LoVo (cell line): ENCODE results near the gene FLG2.

ENCODE experiments used
- DNase-seq: peaks from one replicate; pipeline ENCODE4 v3.0.0-alpha.2; 2016; ENCODE audit warnings: low spot score

Gene FLG2

DNA sequence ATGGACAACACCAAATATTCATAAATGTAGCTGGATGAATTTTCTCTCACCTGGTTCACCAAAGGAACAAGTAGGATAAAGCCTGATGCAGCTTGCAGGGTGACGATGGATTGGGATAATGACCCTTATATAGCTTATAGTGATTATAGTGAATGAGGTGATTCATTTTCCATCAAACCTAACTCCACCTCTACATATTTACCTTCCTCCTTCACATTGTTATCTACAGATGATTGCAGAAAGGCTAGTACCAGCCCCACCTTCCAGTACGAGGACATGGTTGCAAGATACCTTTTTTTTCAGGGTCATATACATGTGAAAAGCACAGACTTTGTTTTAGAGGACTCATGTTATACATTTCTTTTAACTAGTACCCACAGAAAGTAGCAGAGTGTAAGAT lies at the start of gene FLG2:
Gene FLG2 (minus strand): TSS at position 101 of the 400 bp plus-strand sequence. CDS start 1,122 bp downstream, outside the sequence.
- DNase-seq, result no peak

DNA sequence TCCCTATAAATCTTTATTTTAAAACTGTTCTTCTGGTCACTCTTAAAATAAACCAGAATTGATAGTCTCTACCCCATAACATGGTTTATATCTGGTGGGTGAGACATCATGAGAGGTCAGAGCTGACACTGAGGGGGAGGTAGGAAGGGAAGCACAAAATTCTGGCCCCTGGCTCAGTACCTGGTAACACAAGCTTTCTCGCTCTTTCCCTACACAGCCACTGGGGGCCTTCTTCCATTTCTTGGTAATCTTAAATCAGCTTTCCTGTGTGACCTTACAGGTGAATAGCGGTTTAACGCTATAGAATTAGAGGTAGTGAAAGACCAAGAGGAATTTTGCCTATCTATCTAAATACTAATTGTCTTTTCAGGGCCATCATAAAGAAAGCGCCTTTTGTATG lies 48.9 kb upstream of the FLG2 start:
- DNase-seq, result no peak

DNA sequence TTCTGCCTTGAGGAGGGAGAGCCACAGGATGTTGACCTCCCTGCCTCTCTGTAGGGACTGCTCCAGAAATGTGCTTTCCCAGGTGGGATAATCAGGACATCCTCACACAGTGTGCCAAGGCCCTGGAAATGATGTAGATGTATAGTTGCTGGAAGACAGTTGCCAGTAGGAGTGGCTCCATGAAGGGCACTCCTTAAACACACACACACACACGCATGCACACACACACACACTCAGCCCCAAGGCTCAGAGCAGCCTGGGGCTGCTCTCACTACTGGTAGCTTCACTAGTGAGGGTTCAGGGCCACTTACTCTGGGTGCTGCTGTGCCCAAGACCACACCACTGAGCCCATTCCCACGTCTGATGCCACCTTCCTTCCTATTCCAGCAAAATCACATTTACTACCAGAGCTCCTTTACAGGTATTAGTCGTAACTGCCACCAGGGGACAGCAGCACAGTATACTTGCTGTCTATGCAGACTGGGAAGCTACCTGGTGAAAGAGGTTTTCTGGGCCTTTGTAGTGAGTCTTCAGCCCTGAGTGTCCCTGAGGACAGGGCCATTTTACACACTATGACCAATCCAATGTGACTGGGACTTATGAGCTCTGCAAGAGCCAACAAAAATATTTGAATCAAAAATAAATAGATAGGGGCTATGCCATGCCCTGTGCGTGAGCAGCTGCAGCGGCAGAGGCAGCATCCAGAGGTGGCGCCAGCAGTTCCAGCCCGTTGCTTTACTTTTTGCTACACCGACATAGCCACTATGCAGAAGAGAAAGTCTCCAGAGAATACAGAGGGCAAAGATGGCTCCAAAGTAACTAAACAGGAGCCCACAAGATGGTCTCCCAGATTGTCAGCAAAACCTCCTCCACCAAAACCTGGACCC lies 39.2 kb upstream of the FLG2 start:
- peak; percentile 27 for DNase-seq

DNA sequence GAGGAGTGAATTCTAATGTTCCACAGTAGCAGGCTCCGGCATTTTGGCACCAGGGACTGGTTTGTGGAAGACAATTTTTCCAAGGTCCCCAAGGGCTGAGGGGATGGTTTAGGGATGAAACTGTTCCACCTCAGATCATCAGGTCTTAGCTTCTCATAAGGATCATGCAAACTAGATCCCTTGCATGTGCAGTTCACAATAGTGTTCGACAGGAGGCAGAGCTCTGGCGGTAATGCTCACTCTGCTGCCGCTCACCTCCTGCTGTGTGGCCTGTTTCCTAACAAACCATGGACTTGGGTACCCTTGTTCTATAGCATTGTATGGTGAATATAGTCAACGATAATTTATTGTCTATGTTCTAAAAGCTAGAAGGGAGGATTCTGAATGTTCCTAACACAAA lies 37.7 kb upstream of the FLG2 start:
- no peak for DNase-seq

DNA sequence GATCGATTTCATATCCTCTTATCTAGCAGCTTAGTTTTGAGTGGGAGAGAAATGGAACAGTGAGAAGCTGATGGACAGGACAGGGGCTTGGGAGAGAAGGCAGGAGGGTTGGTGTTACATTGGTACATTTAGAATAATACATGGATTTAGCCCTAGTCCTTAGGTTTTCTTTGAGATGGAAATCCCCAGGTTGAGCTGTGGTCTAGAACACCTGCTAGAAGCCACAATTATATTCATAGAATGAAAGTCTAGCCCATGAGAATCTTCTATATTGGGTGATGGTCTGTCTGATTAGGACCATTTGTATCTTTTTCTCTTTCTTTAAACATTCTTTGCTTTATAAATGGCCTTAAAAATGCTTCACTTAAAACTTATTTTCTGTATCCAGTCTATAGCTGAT lies 34.3 kb upstream of the FLG2 start:
- no peak for DNase-seq

DNA sequence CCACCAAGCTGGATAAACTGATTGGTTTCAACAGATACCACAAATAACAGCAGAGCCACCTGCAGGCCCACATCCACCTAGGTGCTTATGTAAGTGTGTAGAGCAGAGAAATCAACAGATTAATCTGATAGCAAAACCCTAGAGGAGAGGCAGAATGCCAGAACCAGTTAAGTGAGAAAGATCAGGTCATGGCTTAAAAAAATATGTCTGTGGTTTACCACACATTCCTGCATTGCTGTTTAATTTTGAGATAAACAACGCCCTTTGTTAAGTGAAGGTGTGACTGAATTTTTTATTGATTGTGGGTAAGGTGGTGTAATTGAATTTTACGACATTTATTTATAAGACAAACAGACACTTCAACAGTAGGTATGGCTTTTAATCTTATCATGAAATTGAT lies 33.1 kb upstream of the FLG2 start:
- DNase-seq, result peak; percentile 64

DNA sequence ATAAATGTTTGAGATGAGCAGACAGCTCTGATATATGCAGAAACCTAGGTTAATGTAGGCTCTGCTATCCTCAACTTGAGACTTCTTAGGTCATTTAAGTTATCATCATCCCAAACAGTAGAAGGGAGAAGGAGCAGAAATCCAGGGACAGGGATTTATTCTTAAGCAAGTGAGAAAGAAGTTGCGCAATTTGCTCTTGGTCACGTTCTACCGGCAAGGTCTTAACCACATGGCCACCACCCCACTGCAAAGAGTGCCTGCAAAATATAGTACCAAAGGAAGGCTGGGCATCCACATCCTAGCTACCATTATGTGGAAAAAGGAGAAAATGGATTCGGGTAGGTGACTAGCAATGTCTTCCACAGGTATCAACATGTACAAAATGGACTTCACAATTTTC lies 29.1 kb upstream of the FLG2 start:
- DNase-seq, result no peak

DNA sequence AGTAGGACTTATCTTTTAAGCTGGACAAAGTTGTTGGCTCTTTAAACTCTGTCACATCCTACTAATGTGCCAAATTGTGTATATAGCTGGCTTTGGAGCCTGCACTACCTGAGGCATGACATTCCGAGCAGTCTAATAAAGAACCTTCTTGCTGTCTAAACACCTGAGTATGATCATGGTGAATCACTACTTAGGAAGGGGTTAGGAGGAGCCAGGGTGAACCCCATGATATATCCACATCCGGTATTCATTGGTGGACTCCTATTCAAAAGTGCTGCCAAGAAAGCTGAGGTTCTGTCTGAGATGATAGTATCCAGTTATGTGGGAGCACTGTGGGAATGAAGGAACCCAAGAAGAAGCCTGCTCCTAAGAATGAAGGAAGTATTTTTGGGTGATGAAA lies 27.1 kb upstream of the FLG2 start:
- no peak for DNase-seq

DNA sequence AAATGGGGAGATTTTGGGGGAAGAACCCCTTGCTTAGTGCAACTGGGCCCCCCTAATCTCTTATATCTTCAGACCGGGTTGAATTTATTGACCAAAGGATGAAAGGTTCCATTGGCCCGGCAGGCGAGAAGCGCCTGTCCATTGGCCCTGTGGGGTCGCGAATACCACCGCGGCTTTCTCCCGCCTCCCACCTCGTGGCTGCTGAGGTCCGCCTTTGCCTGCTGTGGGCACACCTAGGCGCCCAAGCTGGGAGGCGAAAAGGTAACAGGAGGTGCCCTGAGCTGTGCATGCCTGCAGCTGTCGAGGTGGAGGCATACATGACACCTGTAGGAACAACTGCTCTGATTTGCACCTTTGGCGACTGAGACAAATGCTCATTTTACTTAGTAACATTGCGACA lies 21.1 kb upstream of the FLG2 start:
- no peak for DNase-seq

DNA sequence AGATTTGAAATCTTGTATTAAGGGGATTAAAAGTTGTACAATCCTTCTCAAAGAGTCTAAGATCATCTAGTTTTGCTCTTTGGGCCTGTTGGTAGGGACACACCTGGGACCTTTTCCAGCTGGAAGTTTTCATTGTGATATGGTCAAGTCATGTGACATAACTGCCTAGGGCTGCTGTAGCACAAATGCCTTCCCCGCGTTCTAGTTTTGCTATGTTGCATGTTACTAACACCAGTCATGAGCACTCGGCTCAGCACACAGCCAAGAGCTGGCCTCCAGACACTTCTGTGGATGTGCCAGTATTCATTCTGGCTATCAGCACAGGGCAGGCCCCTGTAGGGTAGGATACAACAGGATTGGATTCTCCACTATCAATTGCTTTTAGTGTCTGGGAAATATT lies 14.6 kb upstream of the FLG2 start:
- no peak for DNase-seq

DNA sequence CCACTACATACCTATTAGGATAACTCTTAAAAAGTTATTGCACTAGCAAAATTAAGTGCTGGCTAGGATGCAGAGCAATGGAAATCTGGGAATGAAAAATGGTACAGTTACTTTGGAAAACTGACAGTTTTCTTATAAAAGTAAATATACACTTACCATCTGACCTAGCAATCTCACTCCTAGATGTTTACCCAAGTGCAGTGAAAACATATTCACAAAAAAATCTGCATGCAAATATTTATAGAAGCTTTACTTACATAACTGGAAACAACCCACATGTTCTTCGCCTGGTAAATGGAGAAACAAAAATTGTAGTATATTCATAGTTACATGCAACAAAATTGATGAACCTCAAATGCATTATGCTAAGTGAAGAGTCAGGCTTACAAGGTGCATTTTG lies 12.9 kb upstream of the FLG2 start:
- no peak for DNase-seq

DNA sequence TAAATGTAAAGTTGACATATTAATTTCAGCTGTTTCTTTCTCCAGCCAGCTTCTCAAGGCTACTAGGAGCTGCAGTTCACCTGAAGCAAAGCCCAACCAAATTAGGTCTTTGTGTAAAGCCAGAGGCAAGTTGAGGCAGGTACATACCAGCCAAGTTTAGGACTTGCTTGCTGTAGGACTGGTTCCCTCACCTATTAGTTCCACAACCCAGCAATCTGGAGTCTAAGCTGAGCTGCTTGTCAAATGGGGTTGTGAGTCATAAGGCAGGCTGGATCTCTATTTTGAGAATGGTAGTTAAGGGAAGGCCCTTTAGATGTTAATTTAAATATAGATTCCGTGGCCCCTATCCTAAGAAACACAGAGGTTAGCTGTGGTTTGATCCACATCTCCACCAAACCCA lies 7.6 kb upstream of the FLG2 start:
- no peak for DNase-seq

DNA sequence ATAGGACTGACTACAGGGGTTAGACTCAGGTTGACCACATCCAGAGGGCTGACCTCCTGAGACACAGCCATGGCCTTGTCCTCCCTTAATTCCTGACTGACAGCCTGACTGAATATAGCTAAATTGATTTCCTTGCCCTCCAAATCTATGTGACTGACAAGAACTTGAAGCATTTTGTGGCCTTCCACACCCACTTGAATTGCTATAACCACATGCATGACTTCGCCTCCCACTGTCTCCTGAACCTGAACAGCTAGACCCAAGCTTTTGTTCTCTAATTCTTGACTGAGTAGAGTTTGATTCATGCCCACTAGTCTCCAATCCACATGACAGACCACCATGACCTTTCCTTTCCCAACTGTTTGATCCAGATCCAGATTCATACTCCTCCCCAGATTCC lies 3.1 kb downstream of the FLG2 start:
- DNase-seq, result no peak

DNA sequence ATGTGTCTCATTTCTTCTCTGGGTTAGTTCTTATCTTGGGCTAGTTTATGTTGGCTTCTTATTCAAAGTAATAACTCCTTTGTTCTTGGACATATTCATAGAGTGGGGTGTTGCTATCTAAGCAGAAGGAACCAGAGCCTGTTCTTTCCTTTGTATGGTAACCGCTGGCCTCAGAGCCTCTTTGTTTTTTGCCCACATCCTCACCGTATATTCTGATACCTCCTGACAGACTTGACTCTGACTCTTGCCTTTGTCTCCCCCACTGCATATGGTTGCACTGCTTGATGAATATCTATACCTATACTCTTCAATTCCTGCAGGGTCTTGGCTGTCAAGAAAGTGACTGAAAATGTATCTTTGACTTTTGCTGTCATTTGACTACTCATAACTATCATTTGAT lies 10.2 kb downstream of the FLG2 start:
- no peak for DNase-seq

DNA sequence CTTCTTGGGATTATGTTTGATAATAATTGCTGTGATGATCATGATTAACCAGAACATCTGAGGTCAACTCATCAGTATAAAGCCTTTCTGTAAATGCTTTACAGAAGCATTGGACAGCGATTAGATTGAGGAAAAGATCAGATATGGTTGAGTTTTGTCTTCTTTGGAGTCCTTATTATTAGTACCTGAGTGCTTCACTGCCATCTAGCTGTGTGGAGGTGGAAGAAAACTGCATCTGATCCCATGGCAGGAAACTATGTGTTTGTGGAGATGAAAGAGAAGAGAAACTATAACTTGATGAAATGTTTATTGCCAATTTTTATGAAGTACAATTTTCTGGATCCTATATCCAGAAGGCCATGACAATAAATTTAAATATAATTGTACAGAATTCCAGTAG lies 11.4 kb downstream of the FLG2 start:
- peak; percentile 4 for DNase-seq

DNA sequence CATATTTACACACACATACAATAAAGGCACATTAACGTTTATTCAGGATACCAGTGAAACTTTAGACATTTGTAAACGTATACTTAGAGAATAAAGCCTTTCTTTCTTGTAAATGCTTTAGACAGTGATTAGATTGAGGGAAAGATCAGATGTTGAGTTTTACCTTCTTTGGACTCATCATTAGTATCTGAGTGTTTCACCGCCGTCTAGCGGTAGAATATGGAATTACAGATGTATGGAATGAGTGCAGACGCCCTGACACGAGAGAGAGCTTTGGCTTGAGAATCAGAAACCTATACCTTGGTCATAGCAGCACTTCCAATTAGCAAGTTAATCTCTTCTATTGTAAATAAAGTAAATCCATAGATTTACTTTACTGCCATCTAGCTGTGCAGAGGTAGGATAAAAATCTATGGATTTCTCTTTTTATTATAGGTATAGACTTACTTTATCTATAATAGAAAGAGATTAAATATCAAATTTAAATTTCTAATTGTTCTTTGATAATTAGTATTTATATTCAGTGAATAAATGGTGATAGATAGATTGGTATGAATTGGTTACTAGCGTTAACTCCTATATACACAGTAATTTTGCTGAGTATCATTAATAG lies 12.6 kb downstream of the FLG2 start:
- DNase-seq, result peak; percentile 56

DNA sequence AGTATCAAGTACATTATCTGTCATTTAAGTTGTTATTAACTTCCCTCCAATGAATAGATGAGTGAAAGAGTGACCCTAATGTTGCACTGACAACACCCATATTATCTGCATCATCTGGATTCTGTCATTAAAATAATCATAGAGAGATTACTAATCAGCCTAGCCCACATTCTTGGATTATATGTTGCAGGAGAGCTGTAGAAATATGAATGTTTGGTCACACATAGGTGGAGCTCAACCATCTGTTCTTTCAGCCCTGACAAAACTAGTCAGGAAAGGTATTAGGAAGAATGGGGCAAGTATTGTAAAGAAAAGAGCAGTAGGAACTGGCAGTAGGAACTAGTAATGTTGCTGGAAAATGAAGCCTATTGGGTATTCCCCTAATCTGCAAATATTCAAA lies 15.4 kb downstream of the FLG2 start:
- DNase-seq, result no peak

DNA sequence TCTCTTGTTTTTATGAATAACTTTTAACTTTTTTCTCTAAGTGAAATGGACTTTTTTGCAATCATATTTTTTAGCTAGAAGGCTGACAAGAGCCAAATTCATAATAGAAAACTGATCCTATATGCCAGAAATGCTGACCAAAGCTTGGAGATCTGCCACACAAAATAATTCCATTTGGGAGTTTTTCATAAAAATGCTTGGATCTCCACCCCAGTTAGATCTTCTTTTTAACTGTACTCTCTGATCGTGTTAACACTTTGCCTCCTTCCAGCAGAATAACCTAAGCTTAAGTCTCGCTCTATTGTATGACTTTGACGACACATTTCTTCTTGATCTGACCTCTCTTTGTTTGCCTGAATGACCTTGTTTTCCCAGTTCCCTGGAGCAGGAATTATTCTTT lies 16.8 kb downstream of the FLG2 start:
- DNase-seq, result no peak

DNA sequence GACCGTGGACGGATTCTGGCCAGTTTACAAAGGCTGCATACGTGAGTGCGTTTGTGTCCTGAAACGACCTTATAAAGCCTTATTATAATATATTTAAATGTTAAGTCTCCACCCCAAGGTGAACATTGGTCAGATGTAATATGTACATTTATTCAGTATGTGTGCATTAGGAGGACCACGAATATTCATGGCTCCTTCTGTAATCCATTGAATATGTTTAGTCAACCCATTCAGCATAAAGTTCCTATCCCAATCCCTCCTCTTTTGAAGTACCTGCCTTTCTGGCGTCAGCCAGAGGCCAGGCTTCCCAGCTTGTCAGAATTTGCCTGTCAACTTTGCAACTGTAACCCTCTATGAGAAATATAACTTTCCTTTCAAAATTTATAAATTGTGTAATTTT lies 24.4 kb downstream of the FLG2 start:
- DNase-seq, result no peak

DNA sequence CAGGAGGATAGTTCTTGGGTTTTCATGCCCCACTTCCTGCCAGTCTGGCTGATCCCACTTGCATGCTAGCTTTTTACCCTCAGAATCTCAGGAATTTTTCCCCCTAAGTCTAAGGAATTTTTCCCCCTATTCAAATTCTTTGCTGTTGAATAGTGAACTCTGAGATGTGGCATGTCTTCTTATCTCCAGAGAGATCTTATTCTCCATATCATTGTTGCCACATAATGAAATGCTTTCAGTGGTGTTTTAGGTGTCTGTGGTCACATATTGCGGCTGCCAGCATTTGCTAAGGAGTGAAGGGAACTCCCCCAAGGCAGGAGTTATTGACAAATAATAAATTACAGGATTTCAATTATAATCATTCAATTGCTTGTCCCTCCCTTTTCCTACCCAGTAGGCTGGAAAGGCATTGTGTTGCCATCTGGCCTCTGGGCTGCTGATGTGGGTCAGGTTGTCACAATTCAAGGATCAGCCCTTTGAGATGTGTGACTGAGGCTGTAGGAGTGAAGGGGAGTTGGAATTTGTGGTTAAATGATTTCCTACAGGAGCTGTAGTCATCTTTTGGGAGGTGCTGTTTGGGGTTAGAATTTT lies 30.9 kb downstream of the FLG2 start:
- no peak for DNase-seq

DNA sequence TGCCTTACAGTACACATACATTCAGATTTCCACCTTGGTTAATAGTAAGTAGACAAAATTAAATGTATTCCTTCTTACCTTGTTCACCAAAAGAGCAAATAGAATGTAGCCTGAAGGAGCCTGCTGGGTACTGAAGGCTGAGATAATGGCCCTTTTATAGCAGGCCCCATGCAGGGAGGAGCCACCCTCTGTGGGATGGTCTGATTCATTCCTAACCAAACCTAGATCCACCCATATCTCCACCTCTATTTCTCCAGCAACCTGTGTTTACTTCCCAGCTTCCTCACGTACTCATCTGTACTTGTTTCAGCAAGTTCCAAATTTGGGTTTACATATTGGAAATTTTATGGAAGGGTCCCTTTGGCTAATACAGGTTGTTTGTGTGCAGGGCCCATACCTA lies 34.7 kb downstream of the FLG2 start, which contains the start of gene FLG:
Gene FLG (minus strand): TSS at position 129 of the 400 bp plus-strand sequence. CDS start 9,783 bp downstream, outside the sequence.
- DNase-seq, result no peak

DNA sequence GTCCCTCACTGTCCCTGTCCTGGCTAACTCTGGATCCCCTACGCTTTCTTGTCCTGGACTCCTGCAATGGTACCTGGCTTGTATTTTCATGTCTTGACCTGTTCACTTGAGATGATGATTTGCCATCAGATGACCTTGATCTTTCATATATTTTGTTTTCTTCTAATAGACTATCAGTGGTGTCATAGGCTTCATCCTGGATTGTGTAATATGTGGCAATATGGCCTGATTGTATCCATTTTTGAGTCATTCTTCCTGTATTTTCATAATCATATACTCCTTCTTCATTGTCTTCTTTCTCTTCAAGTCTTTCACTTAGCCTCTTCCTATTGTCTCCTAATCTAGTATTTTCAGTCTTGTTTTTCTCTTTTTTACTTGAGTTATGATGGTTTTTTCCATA lies 45.8 kb downstream of the FLG2 start:
- no peak for DNase-seq

DNA sequence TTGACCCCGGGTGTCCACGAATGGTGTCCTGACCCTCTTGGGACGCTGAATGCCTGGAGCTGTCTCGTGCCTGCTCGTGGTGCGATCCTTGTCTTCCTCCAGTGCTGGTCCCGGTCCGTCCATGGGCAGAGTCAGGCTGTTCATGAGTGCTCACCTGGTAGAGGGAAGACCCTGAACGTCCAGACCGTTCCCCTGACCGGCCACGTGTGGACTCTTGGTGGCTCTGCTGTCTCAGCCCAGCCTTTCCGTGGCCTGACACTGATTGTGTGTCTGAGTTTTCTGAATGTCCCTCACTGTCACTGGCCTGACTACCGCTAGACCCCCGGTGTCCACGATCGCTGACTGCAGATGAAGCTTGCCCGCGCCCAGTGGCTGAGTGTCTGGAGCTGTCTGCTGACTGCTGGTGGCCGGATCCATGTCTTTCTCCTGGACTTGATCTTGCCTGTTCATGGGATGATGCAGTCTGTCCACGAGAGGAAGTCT lies 46.4 kb downstream of the FLG2 start:
- DNase-seq, result no peak
